IMR-90 (cell line): ENCODE measurements around the gene DUSP11. TPM values are rescaled to one million over a fixed set of nuclear protein-coding genes. Genes with fewer than 3 reads are reported as not detected.

Source experiments
- ATAC-seq: fragments of 200-7000 bp; cut with Tn5 transposase; 2 replicates; pipeline ENCODE4 v1.9.1; 2020; ENCODE audit warnings: low read depth, mild to moderate bottlenecking, moderate library complexity
- BruUV-seq: library from RNA; stranded (reverse); fragments of 400-500 nt; replicated peaks from 2 replicates; lab custom pipeline; 2021; lab: Mats Ljungman, UMichigan
- CTCF ChIA-PET: fragments of 300-600 bp; formaldehyde crosslinking; extraction: SDS; loops from one replicate; lab custom pipeline; 2021; ENCODE audit warnings: antibody characterized with exemption; lab: Yijun Ruan, JAX
- POLR2A ChIA-PET: fragments of 300-600 bp; sonication (Branson Sonifier 250); formaldehyde crosslinking; loops from one replicate; lab custom pipeline; 2022; ENCODE audit warnings: antibody characterized with exemption; ENCODE audit not compliant: unreplicated experiment; lab: Charles Lee
- DNase-seq: peaks from one replicate; pipeline ENCODE4 v3.0.0; 2013
- H2AFZ ChIP-seq: replicated peaks from 2 replicates; pipeline ENCODE3; 2013; ENCODE audit warnings: low read length, mild to moderate bottlenecking; ENCODE audit not compliant: poor library complexity
- H2AK5ac ChIP-seq: 2 replicates; pipeline ENCODE4 v1.6.1; 2013; ENCODE audit warnings: low read depth, low read length, inconsistent platforms
- H2AK9ac ChIP-seq: replicated peaks from 2 replicates; pipeline ENCODE3; 2013; ENCODE audit warnings: mild to moderate bottlenecking, low read depth, low read length, moderate library complexity; ENCODE audit not compliant: poor library complexity
- H2BK120ac ChIP-seq: 2 replicates; pipeline ENCODE4 v1.6.1; 2013; ENCODE audit warnings: low read depth, low read length, inconsistent platforms
- H2BK15ac ChIP-seq: 3 replicates; pipeline ENCODE4 v1.6.1; 2013; ENCODE audit warnings: low read depth, low read length, inconsistent platforms
- H2BK20ac ChIP-seq: 2 replicates; pipeline ENCODE4 v1.6.1; 2013; ENCODE audit warnings: low read depth, mild to moderate bottlenecking, inconsistent platforms, low read length, moderate library complexity
- H2BK5ac ChIP-seq: 2 replicates; pipeline ENCODE4 v1.6.1; 2013; ENCODE audit warnings: mild to moderate bottlenecking, low read depth, low read length, inconsistent platforms; ENCODE audit not compliant: poor library complexity, severe bottlenecking
- H3K14ac ChIP-seq: replicated peaks from 2 replicates; pipeline ENCODE4 v1.6.1; 2013; ENCODE audit warnings: low read depth, low read length, inconsistent platforms
- H3K18ac ChIP-seq: 2 replicates; pipeline ENCODE4 v1.6.1; 2013; ENCODE audit warnings: low read depth, low read length, control low read depth
- H3K23ac ChIP-seq: 2 replicates; pipeline ENCODE4 v1.6.1; 2013; ENCODE audit warnings: low read depth, low read length, inconsistent platforms
- H3K27ac ChIP-seq: 2 replicates; pipeline ENCODE4 v1.5.1; 2013; ENCODE audit warnings: mild to moderate bottlenecking, control low read depth, low read length; ENCODE audit not compliant: insufficient read depth
- H3K27me3 ChIP-seq: 2 replicates; pipeline ENCODE4 v1.6.1; 2013; ENCODE audit warnings: low read length; ENCODE audit not compliant: control insufficient read depth, insufficient read depth
- H3K36me3 ChIP-seq: 2 replicates; pipeline ENCODE4 v1.6.1; 2013; ENCODE audit warnings: low read length, mixed read lengths; ENCODE audit not compliant: control insufficient read depth, insufficient read depth
- H3K4ac ChIP-seq: 2 replicates; pipeline ENCODE4 v1.6.1; 2013; ENCODE audit warnings: low read depth, low read length, inconsistent platforms
- H3K4me1 ChIP-seq: 2 replicates; pipeline ENCODE4 v1.6.1; 2013; ENCODE audit warnings: low read length, mixed read lengths; ENCODE audit not compliant: control insufficient read depth, insufficient read depth
- H3K4me2 ChIP-seq: 2 replicates; pipeline ENCODE4 v1.6.1; 2013; ENCODE audit warnings: low read depth, mild to moderate bottlenecking, control low read depth, low read length, moderate library complexity
- H3K4me3 ChIP-seq: 2 replicates; pipeline ENCODE4 v1.5.1; 2013; ENCODE audit warnings: low read depth, mild to moderate bottlenecking, control low read depth, low read length, moderate library complexity; ENCODE audit not compliant: insufficient read depth
- H3K56ac ChIP-seq: 2 replicates; pipeline ENCODE4 v1.6.1; 2013; ENCODE audit warnings: low read length, inconsistent platforms; ENCODE audit not compliant: insufficient read depth; ENCODE audit errors: extremely low read depth
- H3K79me1 ChIP-seq, 2 experiments: 2 replicates each; pipeline ENCODE4 v1.6.1; 2013; ENCODE audit warnings: low read length in 2 of 2, inconsistent platforms in 1 of 2, low read depth in 1 of 2
- H3K9ac ChIP-seq: 2 replicates; pipeline ENCODE4 v1.6.1; 2013; ENCODE audit warnings: low read depth, low read length, control low read depth
- H3K9me1 ChIP-seq: 2 replicates; pipeline ENCODE4 v1.6.1; 2013; ENCODE audit warnings: low read length, inconsistent platforms; ENCODE audit not compliant: insufficient read depth
- H3K9me3 ChIP-seq: 2 replicates; pipeline ENCODE4 v1.6.1; 2013; ENCODE audit warnings: low read length; ENCODE audit not compliant: control insufficient read depth, insufficient read depth
- H4K20me1 ChIP-seq: 2 replicates; pipeline ENCODE4 v1.6.1; 2013; ENCODE audit warnings: low read length, inconsistent platforms; ENCODE audit not compliant: insufficient read depth
- H4K5ac ChIP-seq: 2 replicates; pipeline ENCODE4 v1.6.1; 2013; ENCODE audit warnings: mild to moderate bottlenecking, low read depth, low read length, control low read depth
- H4K8ac ChIP-seq, 2 experiments: 2 replicates each; pipeline ENCODE4 v1.6.1; 2013; ENCODE audit warnings: low read depth in 2 of 2, low read length in 2 of 2, control low read depth in 1 of 2, inconsistent platforms in 1 of 2
- H4K91ac ChIP-seq: 2 replicates; pipeline ENCODE4 v1.6.1; 2013; ENCODE audit warnings: low read depth, low read length, inconsistent platforms; ENCODE audit not compliant: insufficient read depth
- CHD1 ChIP-seq: IDR thresholded peaks from 2 replicates; pipeline ENCODE4 v1.6.1; 2012; ENCODE audit warnings: low read depth, low read length, improper control_type of control experiment
- MAZ ChIP-seq: IDR thresholded peaks from 2 replicates; pipeline ENCODE4 v1.6.1; 2012; ENCODE audit warnings: low read depth, mild to moderate bottlenecking, low read length, improper control_type of control experiment, moderate library complexity, borderline replicate concordance
- MXI1 ChIP-seq: IDR thresholded peaks from 2 replicates; pipeline ENCODE4 v1.6.1; 2012; ENCODE audit warnings: low read depth, mild to moderate bottlenecking, low read length, moderate library complexity, borderline replicate concordance
- POLR2A ChIP-seq: IDR thresholded peaks from 2 replicates; pipeline ENCODE4 v1.6.1; 2012; ENCODE audit warnings: mild to moderate bottlenecking, low read depth, low read length
- WGBS, 2 experiments: methylation state at CpG; one replicate each; pipeline versions ENCODE4 v1.1.5 to v1.1.7; 2013; ENCODE audit warnings: missing lambda C conversion rate in 2 of 2; ENCODE audit not compliant: insufficient read length in 1 of 2; ENCODE audit errors: extremely low coverage in 2 of 2; 5-methylcytosine and 5-hydroxymethylcytosine counted together
- dilution Hi-C: fragments of 300-500 bp; cut with HindIII; formaldehyde crosslinking; loops from one replicate; pipeline ENCODE4 v1.14.3; 2018; ENCODE audit warnings: low sequenced_read_pairs; ENCODE audit not compliant: unreplicated experiment
- in situ Hi-C: fragments of 300-500 bp; cut with MboI; formaldehyde crosslinking; loops from 3 replicates; pipeline ENCODE4 v1.14.3; 2019; ENCODE audit warnings: low sequenced_read_pairs, inconsistent platforms, mixed read lengths
- intact Hi-C: fragments of 100-400 bp; cut with micrococcal nuclease; formaldehyde crosslinking; loops from 2 replicates; pipeline ENCODE4 v1.10.0; 2022
- polyA plus RNA-seq, 3 experiments: library from polyadenylated mRNA; depleted of rRNA; stranded (reverse); fragments of >200 nt; gene quantifications; 2 replicates each; pipeline ENCODE4 v1.2.3, GENCODE V29; 2012; ENCODE audit warnings: low replicate concordance in 1 of 3
- total RNA-seq: library from RNA; depleted of rRNA; stranded (reverse); fragments of >200 nt; gene quantifications from 2 replicates; pipeline ENCODE4 v1.2.3, GENCODE V29; 2012
- TF ChIP-seq, protein P1 (sequence below): fragments of 150-350 bp; IDR thresholded peaks from 2 replicates; pipeline ENCODE4 v1.6.1; 2016; ENCODE audit warnings: low read depth, mild to moderate bottlenecking, low read length, moderate library complexity, borderline replicate concordance

DUSP11 gene
- total and polyA plus RNA-seq, 2 of the 4 experiments (the other 2 are of a cell fraction): 22.4 to 25.6 TPM

GRCh38 chr2:73736855-73737779, 42.8 kb downstream of the DUSP11 start, which contains the start of gene TPRKB:
TPRKB (minus strand) TSS chr2:73737345; CDS start chr2:73734569, 2,776 bp downstream.
- H3K79me1 ChIP-seq: peaks cover 6% of the 10 kb centered on the region in 2 experiments
- CTCF ChIA-PET: no interaction called here
- peak within 1 kb of the TSS; percentile 1; the same call in 1 of the 2 replicates for H3K18ac ChIP-seq
- intact Hi-C loops (loop anchor here (2.0 to 5.0 kb wide), 2 partner anchors 56 to 505 kb away; partner anchors contain the start of genes CCT7 and PRADC1), in situ Hi-C loops (no loop called here), dilution Hi-C loops (no loop called here)
- no peaks in the 10 kb centered on the region for H3K9me3 ChIP-seq
- DNase-seq (peak; percentile 97), ATAC-seq (peak; percentile 98)
- H3K4me2 ChIP-seq: peak within 1 kb of the TSS; percentile 98
- peak within 1 kb of the TSS; percentile 26 for H3K27ac ChIP-seq
- H2BK5ac ChIP-seq: peak within 1 kb of the TSS; percentile 8
- peak within 1 kb of the TSS; percentile 61; the same call in 1 of the 2 replicates for H2AK5ac ChIP-seq
- no peaks in the 10 kb centered on the region for H4K20me1 ChIP-seq
- H3K23ac ChIP-seq: peak within 1 kb of the TSS; percentile 21; the same call in 1 of the 2 replicates
- POLR2A ChIA-PET: interaction anchor here (1.3 kb wide), 1 partner anchor 23 kb away, joined by 3 read pairs; no protein-coding TSS in a partner anchor
- TF ChIP-seq MXI1: 0 out of 2 replicates have a peak, but pooled peaks have one; percentile 28
- 0 out of 2 replicates have a peak, but pooled peaks have one; percentile 48 for TF ChIP-seq POLR2A
- TF ChIP-seq, protein P1, sequence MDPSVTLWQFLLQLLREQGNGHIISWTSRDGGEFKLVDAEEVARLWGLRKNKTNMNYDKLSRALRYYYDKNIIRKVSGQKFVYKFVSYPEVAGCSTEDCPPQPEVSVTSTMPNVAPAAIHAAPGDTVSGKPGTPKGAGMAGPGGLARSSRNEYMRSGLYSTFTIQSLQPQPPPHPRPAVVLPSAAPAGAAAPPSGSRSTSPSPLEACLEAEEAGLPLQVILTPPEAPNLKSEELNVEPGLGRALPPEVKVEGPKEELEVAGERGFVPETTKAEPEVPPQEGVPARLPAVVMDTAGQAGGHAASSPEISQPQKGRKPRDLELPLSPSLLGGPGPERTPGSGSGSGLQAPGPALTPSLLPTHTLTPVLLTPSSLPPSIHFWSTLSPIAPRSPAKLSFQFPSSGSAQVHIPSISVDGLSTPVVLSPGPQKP: peak; percentile 40; the same call in 1 of the 2 replicates
- no peak for TF ChIP-seq CHD1
- peak; percentile 86 for TF ChIP-seq MAZ
- H3K9me1 ChIP-seq: peaks cover 2% of the 10 kb centered on the region; the same call in 1 of the 2 replicates
- H3K4me3 ChIP-seq: peak within 1 kb of the TSS; percentile 74
- H4K8ac ChIP-seq: peak within 1 kb of the TSS; percentile 79 to 95
- 2% methylated on average over 23 of the region's 49 CpGs; no CpG with 5 or more reads in 1 of the 2 experiments for WGBS, 2 experiments
- H4K91ac ChIP-seq: peak within 1 kb of the TSS; percentile 60
- H2BK20ac ChIP-seq: no peak within 1 kb of the TSS
- peak within 1 kb of the TSS; percentile 84 for H2AK9ac ChIP-seq
- peak within 1 kb of the TSS; percentile 85 for H4K5ac ChIP-seq
- H3K36me3 ChIP-seq: peaks cover 7% of the 10 kb centered on the region
- H3K27me3 ChIP-seq: no peaks in the 10 kb centered on the region
- peak within 1 kb of the TSS; percentile 39; the same call in 1 of the 2 replicates for H3K14ac ChIP-seq
- H3K4ac ChIP-seq: peak within 1 kb of the TSS; percentile 64
- H3K9ac ChIP-seq: peak within 1 kb of the TSS; percentile 69
- no TSS peak for BruUV-seq
- H3K4me1 ChIP-seq: no peaks in the 10 kb centered on the region
- H2AFZ ChIP-seq: peak within 1 kb of the TSS; percentile 88
- 0 out of 2 replicates have a peak within 1 kb of the TSS, but pooled peaks have one; percentile 1 for H2BK120ac ChIP-seq
- H2BK15ac ChIP-seq: no peak within 1 kb of the TSS
- H3K56ac ChIP-seq: no peak within 1 kb of the TSS; the same call in none of the 2 replicates
